ENCODE measurements around the gene ZFPM1. TPM values are rescaled to one million over a fixed set of nuclear protein-coding genes. Genes with fewer than 3 reads are reported as not detected.
A peak's percentile ranks its signal among the peaks of the same experiment; 100 is the strongest.

Gene ZFPM1
- total RNA-seq, 2 experiments from 2014 or later: 15.8 to 19.3 TPM

- Mint-ChIP-seq H3K9me3 (ENCODE audit: insufficient read depth) (no peaks in the 10 kb centered on the region), H3K4me3 (no peak overlapping the region), H3K36me3 (ENCODE audit: low read depth) (no peaks in the 10 kb centered on the region), H3K27ac (no peak overlapping the region), H3K27me3 (ENCODE audit: low read depth) (no peaks in the 10 kb centered on the region), H3K4me1 (ENCODE audit: low read depth) (no peaks in the 10 kb centered on the region)
- POLR2A ChIA-PET: interaction anchor here (0.7 kb wide), 1 partner anchor 12 kb away, joined by 3 read pairs; no protein-coding TSS in a partner anchor
- no peak for DNase-seq
- ATAC-seq: no peak
- CTCF ChIA-PET: no interaction called here
Observed at GRCh38 chr16:88494335-88495154, 41.5 kb downstream of the ZFPM1 start.

GRCh38 chr16:88495268-88495772, 42.2 kb downstream of the ZFPM1 start:
- no peak overlapping the region for H3K4me3 Mint-ChIP-seq
- H3K36me3 Mint-ChIP-seq (ENCODE audit: low read depth): no peaks in the 10 kb centered on the region
- no peaks in the 10 kb centered on the region for H3K4me1 Mint-ChIP-seq (ENCODE audit: low read depth)
- H3K27ac Mint-ChIP-seq: no peak overlapping the region
- H3K27me3 Mint-ChIP-seq (ENCODE audit: low read depth): no peaks in the 10 kb centered on the region
- POLR2A ChIA-PET: no interaction called here
- ATAC-seq: no peak
- no peaks in the 10 kb centered on the region for H3K9me3 Mint-ChIP-seq (ENCODE audit: insufficient read depth)
- CTCF ChIA-PET: no interaction called here
- DNase-seq: no peak

- no peaks in the 10 kb centered on the region for H3K27me3 Mint-ChIP-seq (ENCODE audit: low read depth)
- no peak overlapping the region for H3K4me3 Mint-ChIP-seq
- H3K36me3 Mint-ChIP-seq (ENCODE audit: low read depth): peaks cover 4% of the 10 kb centered on the region
- CTCF ChIA-PET: no interaction called here
- POLR2A ChIA-PET: no interaction called here
- H3K27ac Mint-ChIP-seq: no peak overlapping the region
- no peak for DNase-seq
- no peaks in the 10 kb centered on the region for H3K9me3 Mint-ChIP-seq (ENCODE audit: insufficient read depth)
- ATAC-seq: no peak
- H3K4me1 Mint-ChIP-seq (ENCODE audit: low read depth): no peaks in the 10 kb centered on the region
Observed at GRCh38 chr16:88497561-88498462, 44.7 kb downstream of the ZFPM1 start.

- CTCF ChIA-PET: no interaction called here
- DNase-seq: no peak
- ATAC-seq: no peak
- POLR2A ChIA-PET: no interaction called here
- H3K27me3 Mint-ChIP-seq (ENCODE audit: low read depth): no peaks in the 10 kb centered on the region
- no peak overlapping the region for H3K4me3 Mint-ChIP-seq
- H3K4me1 Mint-ChIP-seq (ENCODE audit: low read depth): peaks cover 4% of the 10 kb centered on the region
- H3K36me3 Mint-ChIP-seq (ENCODE audit: low read depth): peaks cover 4% of the 10 kb centered on the region
- no peak overlapping the region for H3K27ac Mint-ChIP-seq
- H3K9me3 Mint-ChIP-seq (ENCODE audit: insufficient read depth): no peaks in the 10 kb centered on the region
Observed at GRCh38 chr16:88498576-88499208, 45.6 kb downstream of the ZFPM1 start.

GRCh38 chr16:88499292-88499691, 46.2 kb downstream of the ZFPM1 start:
- ChIA-PET CTCF (no interaction called here), POLR2A (no interaction called here)
- ATAC-seq (no peak), DNase-seq (no peak)
- H3K4me3 Mint-ChIP-seq: no peak overlapping the region
- H3K36me3 Mint-ChIP-seq (ENCODE audit: low read depth): peaks cover 4% of the 10 kb centered on the region
- peaks cover 8% of the 10 kb centered on the region for H3K4me1 Mint-ChIP-seq (ENCODE audit: low read depth)
- H3K27ac Mint-ChIP-seq: no peak overlapping the region
- H3K9me3 Mint-ChIP-seq (ENCODE audit: insufficient read depth): no peaks in the 10 kb centered on the region
- H3K27me3 Mint-ChIP-seq (ENCODE audit: low read depth): no peaks in the 10 kb centered on the region

- ATAC-seq (no peak), DNase-seq (no peak)
- peaks cover 8% of the 10 kb centered on the region for H3K4me1 Mint-ChIP-seq (ENCODE audit: low read depth)
- ChIA-PET POLR2A (no interaction called here), CTCF (no interaction called here)
- H3K9me3 Mint-ChIP-seq (ENCODE audit: insufficient read depth): no peaks in the 10 kb centered on the region
- H3K27me3 Mint-ChIP-seq (ENCODE audit: low read depth): no peaks in the 10 kb centered on the region
- peaks cover 4% of the 10 kb centered on the region for H3K36me3 Mint-ChIP-seq (ENCODE audit: low read depth)
- H3K4me3 Mint-ChIP-seq: no peak overlapping the region
- H3K27ac Mint-ChIP-seq: no peak overlapping the region
Observed at GRCh38 chr16:88499836-88500251, 46.8 kb downstream of the ZFPM1 start.

- Mint-ChIP-seq H3K4me1 (ENCODE audit: low read depth) (peaks cover 10% of the 10 kb centered on the region), H3K27ac (no peak overlapping the region), H3K9me3 (ENCODE audit: insufficient read depth) (no peaks in the 10 kb centered on the region), H3K4me3 (no peak overlapping the region), H3K27me3 (ENCODE audit: low read depth) (no peaks in the 10 kb centered on the region), H3K36me3 (ENCODE audit: low read depth) (peaks cover 4% of the 10 kb centered on the region)
- DNase-seq (no peak), ATAC-seq (no peak)
- CTCF ChIA-PET: no interaction called here
- POLR2A ChIA-PET: no interaction called here
Observed at GRCh38 chr16:88500255-88500661, 47.2 kb downstream of the ZFPM1 start.

- Mint-ChIP-seq H3K4me3 (no peak overlapping the region), H3K4me1 (ENCODE audit: low read depth) (peaks cover 10% of the 10 kb centered on the region), H3K27me3 (ENCODE audit: low read depth) (no peaks in the 10 kb centered on the region), H3K9me3 (ENCODE audit: insufficient read depth) (no peaks in the 10 kb centered on the region), H3K27ac (no peak overlapping the region), H3K36me3 (ENCODE audit: low read depth) (peaks cover 4% of the 10 kb centered on the region)
- ChIA-PET POLR2A (no interaction called here), CTCF (no interaction called here)
- no peak for DNase-seq
- ATAC-seq: no peak
Observed at GRCh38 chr16:88502371-88502770, 49.3 kb downstream of the ZFPM1 start.

- H3K36me3 Mint-ChIP-seq (ENCODE audit: low read depth): peaks cover 4% of the 10 kb centered on the region
- DNase-seq: no peak
- POLR2A ChIA-PET: no interaction called here
- no peaks in the 10 kb centered on the region for H3K9me3 Mint-ChIP-seq (ENCODE audit: insufficient read depth)
- no peak for ATAC-seq
- H3K4me1 Mint-ChIP-seq (ENCODE audit: low read depth): peaks cover 10% of the 10 kb centered on the region
- CTCF ChIA-PET: interaction anchor here (1.2 kb wide), 1 partner anchor 66 kb away, joined by 3 read pairs; no protein-coding TSS in a partner anchor
- H3K27me3 Mint-ChIP-seq (ENCODE audit: low read depth): no peaks in the 10 kb centered on the region
- H3K27ac Mint-ChIP-seq: no peak overlapping the region
- no peak overlapping the region for H3K4me3 Mint-ChIP-seq
Observed at GRCh38 chr16:88502776-88503280, 49.7 kb downstream of the ZFPM1 start.

GRCh38 chr16:88503374-88503770, 50.3 kb downstream of the ZFPM1 start:
- peak overlapping the region; percentile 68 for H3K27ac Mint-ChIP-seq
- H3K4me3 Mint-ChIP-seq: no peak overlapping the region
- ChIA-PET CTCF (interaction anchor here (1.2 kb wide), 1 partner anchor 67 kb away, joined by 3 read pairs; no protein-coding TSS in a partner anchor), POLR2A (no interaction called here)
- DNase-seq (peak; percentile 60), ATAC-seq (peak; percentile 72)
- H3K4me1 Mint-ChIP-seq (ENCODE audit: low read depth): peaks cover 10% of the 10 kb centered on the region
- H3K9me3 Mint-ChIP-seq (ENCODE audit: insufficient read depth): no peaks in the 10 kb centered on the region
- no peaks in the 10 kb centered on the region for H3K27me3 Mint-ChIP-seq (ENCODE audit: low read depth)
- peaks cover 4% of the 10 kb centered on the region for H3K36me3 Mint-ChIP-seq (ENCODE audit: low read depth)

GRCh38 chr16:88503771-88504488, 50.9 kb downstream of the ZFPM1 start:
- H3K4me3 Mint-ChIP-seq: no peak overlapping the region

More at GRCh38 chr16:88503771-88504488, 50.9 kb downstream of the ZFPM1 start:
- H3K27ac Mint-ChIP-seq: peak overlapping the region; percentile 68
- peaks cover 10% of the 10 kb centered on the region for H3K4me1 Mint-ChIP-seq (ENCODE audit: low read depth)
- CTCF ChIA-PET: interaction anchor here (1.0 to 1.2 kb wide), 2 partner anchors 55 to 68 kb away, joined by 3 read pairs; no protein-coding TSS in a partner anchor
- no peaks in the 10 kb centered on the region for H3K9me3 Mint-ChIP-seq (ENCODE audit: insufficient read depth)
- DNase-seq (no peak), ATAC-seq (no peak)
- H3K27me3 Mint-ChIP-seq (ENCODE audit: low read depth): no peaks in the 10 kb centered on the region
- peaks cover 4% of the 10 kb centered on the region for H3K36me3 Mint-ChIP-seq (ENCODE audit: low read depth)
- POLR2A ChIA-PET: no interaction called here
